ENCODE data around the gene CEP162.

- TF ChIP-seq CTCF (IDR thresholded peaks at IDR 0.05) (no peak), EP300 (IDR thresholded peaks at IDR 0.05) (no peak)
Observed at GRCh38 chr6:84136364-84137050, 90.9 kb downstream of the CEP162 start.

Data from tibial nerve (tissue), 4 donors.